GM12891 (cell line): ENCODE measurements around the gene ZNF70.

Experiments used
- PAX5 ChIP-seq: IDR thresholded peaks from 2 replicates; pipeline ENCODE4 v1.6.1; 2011; ENCODE audit warnings: low read length, moderate library complexity, mild to moderate bottlenecking; ENCODE audit not compliant: insufficient read depth, severe bottlenecking
- POLR2A ChIP-seq: IDR thresholded peaks from 2 replicates; pipeline ENCODE4 v1.6.1; 2011; ENCODE audit warnings: low read depth, low read length, control low read depth
- TAF1 ChIP-seq: IDR thresholded peaks from 2 replicates; pipeline ENCODE4 v1.6.1; 2011; ENCODE audit warnings: low read depth, low read length, control low read depth

DNA sequence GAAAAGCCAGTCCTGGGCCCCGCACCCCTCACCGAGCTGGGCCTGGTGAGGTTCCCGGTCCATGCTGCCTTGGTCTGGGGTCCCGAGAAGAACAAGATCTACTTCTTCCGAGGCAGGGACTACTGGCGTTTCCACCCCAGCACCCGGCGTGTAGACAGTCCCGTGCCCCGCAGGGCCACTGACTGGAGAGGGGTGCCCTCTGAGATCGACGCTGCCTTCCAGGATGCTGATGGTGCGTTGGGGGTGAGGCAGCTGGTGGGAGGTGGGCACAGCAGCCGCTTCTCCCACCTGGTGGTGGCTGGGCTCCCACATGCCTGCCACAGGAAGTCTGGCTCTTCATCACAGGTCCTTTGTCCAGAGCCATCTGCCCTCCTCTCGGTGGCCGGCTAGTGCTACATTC is 31.3 kb upstream of the ZNF70 start:
- TF ChIP-seq POLR2A, result no peak
- TF ChIP-seq PAX5, result no peak
- TF ChIP-seq TAF1, result no peak
